A673 (cell line): ENCODE results near the gene GRN. TPM values are rescaled to one million over a fixed set of nuclear protein-coding genes. Genes with fewer than 3 reads are reported as not detected.

ENCODE experiments used
- BruUV-seq: library from RNA; stranded (reverse); fragments of 400-500 nt; replicated peaks from 2 replicates; lab custom pipeline; 2021; lab: Mats Ljungman, UMichigan
- CTCF ChIA-PET: fragments of 300-600 bp; sonication (Branson Sonifier 250); formaldehyde crosslinking; loops from one replicate; lab custom pipeline; 2022; ENCODE audit warnings: antibody characterized with exemption; lab: Charles Lee
- POLR2A ChIA-PET: fragments of 300-600 bp; sonication (Branson Sonifier 250); formaldehyde crosslinking; loops from one replicate; lab custom pipeline; 2022; ENCODE audit warnings: antibody characterized with exemption; ENCODE audit not compliant: low non-redundant PET; lab: Charles Lee
- DNase-seq: peaks from one replicate; pipeline ENCODE4 v3.0.0-alpha.2; 2015; ENCODE audit warnings: low spot score
- H3K27ac ChIP-seq: fragments of 200-600 bp; sonication (generic); 2 replicates; pipeline ENCODE4 v1.5.1; 2016; ENCODE audit warnings: mixed run types, low read depth, mild to moderate bottlenecking, mixed read lengths, antibody characterized with exemption, low read length; ENCODE audit not compliant: poor library complexity, severe bottlenecking
- H3K27me3 ChIP-seq: fragments of 200-600 bp; sonication (generic); replicated peaks from 2 replicates; pipeline ENCODE4 v1.6.1; 2017; ENCODE audit warnings: mixed run types, low read depth, mild to moderate bottlenecking, mixed read lengths, antibody characterized with exemption, low read length; ENCODE audit not compliant: insufficient read depth, poor library complexity
- H3K36me3 ChIP-seq: fragments of 200-600 bp; sonication (generic); 2 replicates; pipeline ENCODE4 v1.6.1; 2016; ENCODE audit warnings: mixed run types, mild to moderate bottlenecking, mixed read lengths, antibody characterized with exemption, low read length; ENCODE audit not compliant: insufficient read depth, poor library complexity, severe bottlenecking
- H3K4me1 ChIP-seq: fragments of 200-600 bp; sonication (generic); 2 replicates; pipeline ENCODE4 v1.6.1; 2017; ENCODE audit warnings: mixed run types, mild to moderate bottlenecking, mixed read lengths, antibody characterized with exemption, low read length; ENCODE audit not compliant: insufficient read depth, poor library complexity, severe bottlenecking
- H3K4me3 ChIP-seq: fragments of 200-600 bp; sonication (generic); 2 replicates; pipeline ENCODE4 v1.5.1; 2016; ENCODE audit warnings: low read depth, mixed run types, mild to moderate bottlenecking, mixed read lengths, low read length; ENCODE audit not compliant: poor library complexity, severe bottlenecking
- H3K9me3 ChIP-seq: fragments of 200-600 bp; sonication (generic); 2 replicates; pipeline ENCODE4 v1.6.1; 2016; ENCODE audit warnings: mixed run types, low read depth, mild to moderate bottlenecking, mixed read lengths, antibody characterized with exemption, low read length; ENCODE audit not compliant: poor library complexity, severe bottlenecking
- EZH2 ChIP-seq: fragments of 200-600 bp; sonication (generic); IDR thresholded peaks from 2 replicates; pipeline ENCODE4 v1.6.1; 2017; ENCODE audit warnings: borderline replicate concordance, low read depth, mild to moderate bottlenecking, mixed read lengths, antibody characterized with exemption, low read length; ENCODE audit not compliant: poor library complexity, severe bottlenecking
- intact Hi-C: fragments of 100-400 bp; cut with micrococcal nuclease; formaldehyde crosslinking; loops from one replicate; pipeline ENCODE4 v1.10.0; 2022; ENCODE audit not compliant: unreplicated experiment
- total RNA-seq: library from RNA; stranded (reverse); gene quantifications from 2 replicates; pipeline ENCODE4 v1.2.3, GENCODE V29; 2021
- TF ChIP-seq, protein P1 (sequence below): fragments of 300-800, 200-600 bp; sonication (generic); conservative IDR thresholded peaks from 2 replicates; pipeline ENCODE4 v1.5.1; 2017; ENCODE audit warnings: low read depth, mild to moderate bottlenecking, antibody characterized with exemption, low read length, moderate library complexity, mixed read lengths

The GRN gene
- total RNA-seq, 1 experiment from 2014 or later: 50.4 TPM

GRCh38 chr17:44387804-44388203, 42.7 kb downstream of the GRN start:
- no peaks in the 10 kb centered on the region for H3K36me3 ChIP-seq
- no peaks in the 10 kb centered on the region for H3K9me3 ChIP-seq
- H3K4me1 ChIP-seq: no peaks in the 10 kb centered on the region
- BruUV-seq: no TSS peak
- no peak for DNase-seq
- no peak overlapping the region for H3K27ac ChIP-seq
- ChIA-PET CTCF (no interaction called here), POLR2A (no interaction called here)
- H3K4me3 ChIP-seq: no peak overlapping the region
- intact Hi-C loops: no loop called here
- H3K27me3 ChIP-seq: no peaks in the 10 kb centered on the region
- TF ChIP-seq EZH2: no peak
- TF ChIP-seq, protein P1, sequence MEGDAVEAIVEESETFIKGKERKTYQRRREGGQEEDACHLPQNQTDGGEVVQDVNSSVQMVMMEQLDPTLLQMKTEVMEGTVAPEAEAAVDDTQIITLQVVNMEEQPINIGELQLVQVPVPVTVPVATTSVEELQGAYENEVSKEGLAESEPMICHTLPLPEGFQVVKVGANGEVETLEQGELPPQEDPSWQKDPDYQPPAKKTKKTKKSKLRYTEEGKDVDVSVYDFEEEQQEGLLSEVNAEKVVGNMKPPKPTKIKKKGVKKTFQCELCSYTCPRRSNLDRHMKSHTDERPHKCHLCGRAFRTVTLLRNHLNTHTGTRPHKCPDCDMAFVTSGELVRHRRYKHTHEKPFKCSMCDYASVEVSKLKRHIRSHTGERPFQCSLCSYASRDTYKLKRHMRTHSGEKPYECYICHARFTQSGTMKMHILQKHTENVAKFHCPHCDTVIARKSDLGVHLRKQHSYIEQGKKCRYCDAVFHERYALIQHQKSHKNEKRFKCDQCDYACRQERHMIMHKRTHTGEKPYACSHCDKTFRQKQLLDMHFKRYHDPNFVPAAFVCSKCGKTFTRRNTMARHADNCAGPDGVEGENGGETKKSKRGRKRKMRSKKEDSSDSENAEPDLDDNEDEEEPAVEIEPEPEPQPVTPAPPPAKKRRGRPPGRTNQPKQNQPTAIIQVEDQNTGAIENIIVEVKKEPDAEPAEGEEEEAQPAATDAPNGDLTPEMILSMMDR: no peak

- DNase-seq: no peak
- no TSS peak for BruUV-seq
- ChIA-PET CTCF (no interaction called here), POLR2A (no interaction called here)
- TF ChIP-seq, protein P1: no peak
- Histone ChIP-seq H3K9me3 (no peaks in the 10 kb centered on the region), H3K27me3 (no peaks in the 10 kb centered on the region), H3K27ac (no peak within 1 kb of the TSS), H3K36me3 (no peaks in the 10 kb centered on the region), H3K4me3 (no peak within 1 kb of the TSS), H3K4me1 (no peaks in the 10 kb centered on the region)
- intact Hi-C loops: no loop called here
Observed at GRCh38 chr17:44389281-44389680, 44.2 kb downstream of the GRN start, which contains the start of gene ITGA2B. Gene ITGA2B, minus strand, starts transcription at chr17:44389649. Its CDS starts 176 bp downstream, at chr17:44389473.

DNA sequence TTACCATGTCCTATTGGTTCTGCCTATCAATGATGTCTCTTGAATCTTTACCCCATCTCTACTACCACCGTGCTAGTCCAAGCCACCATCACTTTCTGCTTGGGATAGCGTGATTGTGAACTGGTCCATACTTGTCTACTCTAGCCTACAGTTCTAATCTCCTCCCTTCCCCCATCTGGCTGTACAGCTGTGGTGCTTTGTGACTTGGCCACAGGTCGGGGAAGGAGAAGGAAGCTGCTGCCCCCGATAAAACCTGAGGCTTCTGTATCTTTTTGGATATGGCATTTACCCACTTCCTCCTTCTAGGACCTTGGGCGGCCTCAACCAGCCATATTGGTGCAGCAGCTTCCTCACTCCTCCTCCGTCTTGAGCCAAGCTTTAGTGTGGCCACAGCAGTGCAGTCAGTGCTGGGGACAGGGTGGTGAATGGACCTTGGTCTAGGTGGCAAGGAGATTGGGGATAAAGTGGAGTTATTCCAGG, 44.7 kb downstream of the GRN start:
- Histone ChIP-seq H3K27ac (no peak overlapping the region), H3K36me3 (no peaks in the 10 kb centered on the region), H3K4me1 (no peaks in the 10 kb centered on the region), H3K4me3 (no peak overlapping the region), H3K27me3 (no peaks in the 10 kb centered on the region), H3K9me3 (no peaks in the 10 kb centered on the region)
- ChIA-PET CTCF (no interaction called here), POLR2A (no interaction called here)
- no TSS peak for BruUV-seq
- intact Hi-C loops: no loop called here
- no peak for DNase-seq
- TF ChIP-seq EZH2: no peak
- TF ChIP-seq, protein P1: no peak
